K562 (cell line): Measurements from ENCODE around the gene TWIST1.

Experiments used
- CREB3 ChIP-seq: fragments of 450-650 bp; conservative IDR thresholded peaks from 2 replicates; pipeline ENCODE4 v1.6.1; 2016; ENCODE audit warnings: missing genetic modification characterization, low read depth, mild to moderate bottlenecking, missing compliant biosample characterization, moderate library complexity
- U2AF1 ChIP-seq: fragments of 200-400 bp; formaldehyde crosslinking; optimal IDR thresholded peaks from 2 replicates; pipeline ENCODE3; 2017; ENCODE audit warnings: mild to moderate bottlenecking, low read depth, low read length, moderate library complexity

- TF ChIP-seq CREB3 = no peak
- no peak for TF ChIP-seq U2AF1
Observed at GRCh38 chr7:19080093-19080492, 37.3 kb downstream of the TWIST1 start.
